SKM-1 (cell line): ENCODE measurements around the gene SOX18.
A peak's percentile ranks its signal among the peaks of the same experiment; 100 is the strongest.
"Not testable (repeated sequence)": the region's sequence is repeated elsewhere in the genome, so short reads cannot be mapped to it uniquely, and the experiment has no call there.

Experiments used
- DNase-seq: peaks from one replicate; lab custom pipeline; 2025; ENCODE audit not compliant: unreplicated experiment; lab: John Stamatoyannopoulos, UW

The SOX18 gene

GRCh38 chr20:64049060-64049877, at the start of gene SOX18:
TSS of gene SOX18 (minus strand) at chr20:64049639. CDS start at chr20:64049516, 123 bp downstream.
- no peak for DNase-seq

GRCh38 chr20:64098471-64099013, 49.1 kb upstream of the SOX18 start:
- no peak for DNase-seq

- no peak for DNase-seq
Measured at GRCh38 chr20:64096535-64096934, 47.1 kb upstream of the SOX18 start.

- DNase-seq, result no peak
Measured at GRCh38 chr20:64095927-64096326, 46.5 kb upstream of the SOX18 start.

GRCh38 chr20:64095455-64095854, 46.0 kb upstream of the SOX18 start:
- no peak for DNase-seq

- DNase-seq, result no peak
Measured at GRCh38 chr20:64093013-64093503, 43.6 kb upstream of the SOX18 start.

- no peak for DNase-seq
Measured at GRCh38 chr20:64092258-64093012, 43.0 kb upstream of the SOX18 start.

GRCh38 chr20:64091770-64092169, 42.3 kb upstream of the SOX18 start:
- DNase-seq, result no peak

GRCh38 chr20:64091340-64091739, 41.9 kb upstream of the SOX18 start:
- no peak for DNase-seq

- no peak for DNase-seq
Measured at GRCh38 chr20:64090165-64090564, 40.7 kb upstream of the SOX18 start.

GRCh38 chr20:64088586-64088985, 39.1 kb upstream of the SOX18 start:
- not testable (repeated sequence) for DNase-seq

GRCh38 chr20:64087226-64087825, 37.9 kb upstream of the SOX18 start:
- DNase-seq, result not testable (repeated sequence)

- no peak for DNase-seq
Measured at GRCh38 chr20:64086801-64087200, 37.4 kb upstream of the SOX18 start.

GRCh38 chr20:64084685-64085152, 35.3 kb upstream of the SOX18 start:
- no peak for DNase-seq

GRCh38 chr20:64083804-64084684, 34.6 kb upstream of the SOX18 start, which contains the start of gene LKAAEAR1:
TSS of gene LKAAEAR1 (minus strand) at chr20:64084398. CDS start at chr20:64084219, 179 bp downstream.
- DNase-seq, result no peak

- DNase-seq, result peak; percentile 60
Measured at GRCh38 chr20:64083378-64083803, 34.0 kb upstream of the SOX18 start.

- DNase-seq, result no peak
Measured at GRCh38 chr20:64082820-64083377, 33.5 kb upstream of the SOX18 start.

- DNase-seq, result no peak
Measured at GRCh38 chr20:64082126-64082731, 32.8 kb upstream of the SOX18 start.

- DNase-seq, result no peak
Measured at GRCh38 chr20:64081624-64081964, 32.2 kb upstream of the SOX18 start.
